Stimulated activated CD8-positive, alpha-beta memory T cell treated with anti-CD3 and anti-CD28 coated beads, Interleukin-4, amount 100 ng/mL, for 4 hours (primary cell): ENCODE results near the gene GOSR2.

ENCODE experiments used
- DNase-seq, 2 donors: peaks; one replicate each; pipeline ENCODE4 v3.0.0-alpha.2; 2020; ENCODE audit warnings: low read depth in 2 of 2, low spot score in 1 of 2

GOSR2 gene

DNA sequence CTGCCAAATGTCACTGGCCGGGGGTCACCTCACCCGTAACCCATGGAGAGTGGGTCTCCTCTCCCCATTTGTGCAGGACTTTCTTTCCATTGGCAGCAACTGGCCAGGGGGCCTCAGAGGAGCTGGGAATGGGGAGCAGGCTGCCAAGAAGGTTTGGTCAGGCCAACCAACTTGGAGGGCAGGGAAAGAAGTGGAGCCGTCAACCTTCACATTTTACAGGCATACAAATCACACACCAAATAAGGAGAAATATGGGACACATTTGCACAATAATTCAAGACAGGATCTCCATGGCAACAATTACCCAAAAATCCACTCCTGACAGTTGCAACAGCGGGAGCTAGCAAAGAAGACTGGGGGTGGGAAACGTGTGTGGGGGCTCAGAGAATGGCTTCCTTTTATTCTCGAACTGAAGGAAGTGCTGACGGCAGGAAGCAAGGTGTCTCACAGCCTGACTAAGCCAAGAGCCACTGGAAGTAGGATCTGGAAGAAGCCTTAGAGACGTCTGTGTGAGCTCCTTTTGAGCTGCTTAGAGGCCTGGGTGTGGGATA lies 35.2 kb downstream of the GOSR2 start:
- DNase-seq: no peak

DNA sequence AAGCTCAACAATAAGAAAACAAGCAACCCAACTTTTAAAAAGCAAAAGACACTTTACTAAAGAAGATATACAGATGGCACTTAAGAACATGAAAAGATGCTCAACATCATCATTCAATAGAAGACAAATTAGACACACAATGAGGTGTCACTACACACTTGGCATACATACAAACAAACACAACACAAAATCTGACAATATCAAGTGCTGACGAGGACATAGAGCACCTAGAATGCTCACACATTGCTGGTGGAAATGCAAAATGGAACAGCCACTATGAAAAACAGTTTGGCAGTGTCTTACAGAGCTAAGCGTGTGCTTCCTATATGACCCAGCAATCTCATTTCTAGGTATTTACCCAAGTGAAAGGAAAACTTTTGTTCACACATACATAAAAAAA lies 37.2 kb downstream of the GOSR2 start:
- DNase-seq: no peak

DNA sequence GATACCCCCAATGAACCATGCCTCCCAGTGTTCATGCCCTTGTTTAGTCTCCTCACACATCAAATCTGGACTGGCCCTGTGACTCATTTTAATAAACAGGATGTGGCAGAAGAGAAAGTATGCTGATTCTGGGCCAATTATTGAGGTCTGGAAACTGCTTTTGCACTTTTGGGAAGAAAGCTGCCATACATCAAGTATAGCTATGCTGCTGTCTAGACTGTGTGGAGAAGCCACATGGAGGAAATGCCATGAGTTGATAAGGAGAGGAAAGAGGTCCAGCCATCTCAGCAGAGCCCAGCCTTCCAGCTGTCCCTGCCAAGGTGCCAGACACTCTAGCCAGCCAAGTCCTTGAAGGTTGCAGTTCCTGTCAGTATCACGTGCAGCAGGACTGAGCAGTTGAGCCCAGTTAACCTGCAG lies 39.4 kb downstream of the GOSR2 start:
- DNase-seq: no peak

DNA sequence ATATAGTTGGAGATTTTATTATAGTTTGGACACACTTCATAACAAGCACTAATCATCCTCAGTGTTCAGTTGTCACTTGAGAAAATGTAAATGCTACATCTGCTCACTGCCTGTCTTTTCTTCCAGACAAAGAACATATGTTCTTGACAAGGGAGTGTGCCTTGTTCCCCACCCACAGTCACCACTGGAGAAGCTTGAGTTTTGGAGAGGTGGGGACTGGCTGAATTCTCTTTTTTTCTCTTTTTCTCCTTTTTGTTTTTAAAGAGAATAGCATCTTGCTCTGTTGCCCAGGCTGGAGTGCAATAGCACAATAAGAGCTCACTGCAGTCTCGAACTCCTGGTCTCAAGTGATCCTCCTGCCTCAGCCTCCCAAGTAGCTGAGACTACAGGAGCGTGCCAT lies 40.6 kb downstream of the GOSR2 start:
- no peak for DNase-seq

DNA sequence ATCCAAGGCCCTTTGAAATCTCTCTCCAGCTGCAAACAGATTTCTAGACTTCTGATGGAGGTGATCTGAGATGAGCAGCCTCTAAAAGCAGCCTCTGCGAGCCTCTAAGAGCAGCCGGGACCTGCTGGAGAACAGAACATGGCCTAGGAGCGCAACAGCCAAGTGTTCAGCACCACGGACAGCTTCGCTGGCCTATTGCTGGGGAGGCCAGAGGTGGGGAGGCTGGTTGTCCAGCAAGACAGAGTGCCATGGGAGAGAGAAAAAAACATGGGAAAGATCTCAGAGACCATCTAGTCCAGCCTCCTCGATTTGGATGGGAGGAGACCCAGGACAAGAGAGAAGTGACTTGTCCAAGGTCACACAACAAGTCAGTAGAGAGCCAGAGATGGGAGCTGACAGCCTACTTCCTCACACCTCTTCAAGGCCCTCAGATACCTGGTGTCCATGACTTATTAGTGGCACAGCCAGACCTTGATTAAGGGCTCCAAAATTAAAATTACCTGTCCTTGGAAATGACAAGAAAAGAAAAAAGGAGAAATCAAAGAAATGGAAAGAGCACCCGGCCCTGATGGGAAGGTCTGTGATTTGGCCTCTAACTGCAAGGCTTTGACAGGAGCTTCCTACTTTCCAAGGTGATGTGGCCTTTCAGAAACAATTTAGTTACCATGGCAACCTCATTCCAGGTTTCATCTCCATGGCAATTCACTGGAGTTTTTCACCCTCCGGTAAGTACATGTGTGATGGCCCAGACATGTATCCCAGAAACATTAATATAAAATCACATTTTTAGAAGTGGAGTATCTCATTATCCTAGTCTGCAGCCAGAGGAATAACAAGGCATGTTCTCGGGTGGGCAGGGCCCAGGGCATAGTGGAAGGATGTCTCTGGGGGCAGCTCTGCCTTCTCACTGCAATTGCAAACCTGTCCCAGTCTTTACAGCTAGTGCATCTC lies 41.6 kb downstream of the GOSR2 start:
- no peak for DNase-seq

DNA sequence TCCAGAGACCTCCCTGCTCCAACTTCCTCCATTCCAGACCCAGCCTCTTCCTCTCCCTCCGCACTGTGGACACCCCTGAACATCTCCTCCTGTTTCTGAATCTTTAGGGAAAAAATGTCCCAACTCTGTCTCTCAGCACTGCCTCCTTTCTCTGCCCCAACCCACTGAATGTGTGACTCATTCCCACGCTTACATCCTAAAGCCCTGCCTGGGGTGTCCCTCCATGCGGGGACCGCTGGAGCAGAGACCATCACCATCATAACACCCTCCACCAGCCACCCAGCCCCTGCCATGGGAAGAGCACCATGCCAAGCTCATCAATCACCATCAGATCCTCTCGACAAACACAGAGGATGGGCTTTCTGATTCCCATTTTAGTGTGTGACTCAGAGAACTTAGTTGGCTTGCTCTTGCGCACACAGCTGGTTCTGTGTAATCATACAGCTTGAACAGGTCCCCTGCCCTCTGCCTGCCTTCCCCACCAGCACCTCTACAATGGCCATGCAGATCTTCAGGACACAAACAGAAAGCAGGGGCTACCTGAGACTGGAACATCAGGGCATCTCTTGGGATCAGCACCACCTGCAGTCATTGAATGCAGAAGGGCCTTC lies 45.4 kb downstream of the GOSR2 start:
- DNase-seq: no peak

DNA sequence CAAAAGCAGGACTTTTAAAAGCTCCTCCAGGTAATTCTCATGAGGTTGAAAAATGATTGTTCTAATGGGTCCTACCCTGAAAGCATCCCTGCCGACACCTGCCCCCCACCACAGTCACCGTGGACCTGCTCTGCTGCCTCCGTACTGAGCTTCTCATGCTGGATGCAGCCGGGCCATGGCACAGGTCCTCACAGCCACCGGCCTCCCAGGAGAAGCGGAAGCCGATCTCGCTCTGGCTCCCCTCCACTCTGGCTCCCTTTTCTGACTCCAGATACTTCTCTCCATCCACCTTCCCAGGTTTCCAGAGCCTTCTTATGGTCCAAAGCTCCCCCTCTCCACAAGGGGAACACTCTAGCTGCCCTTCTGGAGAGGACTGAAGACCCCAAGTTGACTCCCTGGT lies 45.9 kb downstream of the GOSR2 start:
- no peak for DNase-seq

DNA sequence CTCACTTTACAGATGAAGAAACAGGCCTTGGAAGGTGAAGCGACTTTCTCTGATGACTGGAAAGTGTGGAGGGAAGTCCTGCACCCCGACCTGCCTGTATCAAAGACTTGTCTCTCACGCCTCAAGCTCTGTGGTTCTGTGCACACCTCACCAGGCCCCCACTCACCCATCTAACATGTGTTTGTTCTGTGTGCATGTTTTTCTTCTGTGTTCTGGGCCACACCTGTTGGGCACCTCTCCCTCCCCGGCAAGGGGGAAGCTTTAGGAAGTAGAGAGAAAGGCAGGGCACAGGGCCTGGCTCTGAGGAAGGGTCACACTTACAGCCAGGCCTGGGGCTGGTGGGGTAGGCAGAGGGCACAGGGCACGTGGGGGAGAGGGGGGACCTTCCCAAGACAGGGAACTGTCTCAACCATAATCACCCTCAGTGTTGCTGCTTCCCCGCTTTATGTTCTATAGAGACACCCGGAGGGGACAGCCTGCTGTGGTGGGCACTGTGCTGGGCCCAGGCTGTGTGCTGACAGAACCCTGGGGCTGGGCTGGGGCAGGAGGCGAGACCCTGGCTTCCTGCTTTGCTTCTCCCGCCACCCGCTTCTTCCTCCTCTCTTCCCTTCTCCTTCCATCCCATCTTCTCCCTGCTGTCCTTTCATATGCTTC lies 48.8 kb downstream of the GOSR2 start:
- DNase-seq: no peak

DNA sequence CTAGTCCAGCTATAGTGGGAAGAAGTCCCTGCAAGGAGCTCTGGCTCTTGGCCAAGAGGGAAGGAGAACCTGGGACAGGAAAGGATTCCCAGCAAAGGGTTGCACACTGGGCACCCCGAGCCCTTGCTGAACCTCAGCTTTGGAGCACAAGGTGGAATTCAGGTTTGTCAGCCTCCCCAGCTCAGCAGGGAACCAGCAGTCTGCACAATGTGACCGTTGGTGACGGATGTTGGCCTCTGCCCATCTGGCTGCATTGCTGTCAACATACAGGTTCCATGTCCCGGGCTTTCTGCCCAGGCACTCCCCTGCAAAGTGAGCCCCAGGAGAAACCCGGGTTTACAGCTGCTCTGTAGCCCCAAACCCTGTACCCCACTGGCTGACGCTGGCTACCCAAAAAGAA lies 49.4 kb downstream of the GOSR2 start:
- no peak for DNase-seq

DNA sequence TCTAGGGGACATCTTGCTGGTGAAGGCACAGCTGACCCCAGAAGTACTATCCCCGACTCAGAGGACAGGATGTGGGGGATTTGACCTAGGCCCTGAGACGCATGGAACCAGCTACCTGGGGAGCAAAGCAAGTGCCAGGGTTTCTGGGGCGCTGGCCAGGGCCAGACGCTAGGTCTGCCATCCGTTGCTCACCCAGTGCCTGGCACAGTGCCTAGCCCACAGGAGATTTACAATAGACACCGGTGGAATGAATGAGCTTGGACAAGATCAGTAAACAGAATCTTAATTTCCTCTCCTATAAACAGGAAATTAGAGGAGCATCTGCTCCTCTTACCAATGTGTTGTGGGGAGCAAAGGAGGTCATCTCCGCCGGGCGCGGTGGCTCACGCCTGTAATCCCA lies 51.1 kb downstream of the GOSR2 start:
- no peak for DNase-seq

DNA sequence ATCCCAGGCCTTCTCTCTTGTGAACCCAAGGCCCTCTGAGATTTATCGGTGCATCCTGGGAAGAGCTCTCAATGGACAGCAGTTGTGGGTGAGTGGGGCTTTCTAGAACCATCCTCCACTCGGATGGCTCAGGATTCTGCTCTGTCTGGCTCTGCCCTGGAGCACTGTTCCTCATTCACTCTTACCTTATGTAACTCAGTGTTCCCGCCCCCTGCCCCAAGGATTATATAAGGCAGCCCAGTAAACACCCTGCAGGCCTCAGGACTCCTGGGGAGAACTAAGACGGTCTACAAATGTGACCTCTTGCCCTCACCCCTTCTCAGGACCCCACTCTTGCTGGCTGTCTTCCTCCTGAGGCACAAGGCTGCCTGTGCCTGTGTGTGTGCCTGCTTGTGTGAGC lies 52.3 kb downstream of the GOSR2 start:
- no peak for DNase-seq

DNA sequence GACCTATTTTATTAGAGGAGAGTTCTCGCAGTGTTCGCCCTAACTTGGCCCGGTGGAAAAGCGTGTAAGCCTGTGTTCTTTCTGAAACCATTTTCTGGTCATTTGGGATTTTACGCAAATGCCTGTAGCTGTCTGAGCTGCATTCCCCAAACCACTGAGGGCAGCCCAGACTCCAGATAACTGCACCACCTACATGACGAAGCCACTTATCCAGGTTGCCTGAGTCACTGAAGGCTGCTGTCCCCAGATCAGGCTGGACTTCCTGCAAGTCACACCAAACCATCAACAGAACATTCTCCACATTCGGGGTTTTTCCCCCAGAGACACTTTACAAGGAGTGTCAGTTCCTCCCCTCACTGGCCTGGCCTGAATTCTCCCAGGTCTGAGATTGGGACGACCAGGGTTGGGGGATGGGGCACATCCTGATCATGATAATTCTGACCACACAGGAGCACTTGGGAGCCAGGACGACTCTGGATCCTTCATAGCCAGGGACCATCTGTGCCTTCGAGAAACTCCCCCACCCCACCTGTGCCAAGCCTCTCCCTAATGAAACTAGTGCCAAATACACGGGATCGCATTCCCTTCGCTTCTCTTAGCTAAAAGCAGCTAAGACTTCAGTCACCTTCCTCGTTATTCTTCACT lies 53.8 kb downstream of the GOSR2 start:
- DNase-seq: no peak

DNA sequence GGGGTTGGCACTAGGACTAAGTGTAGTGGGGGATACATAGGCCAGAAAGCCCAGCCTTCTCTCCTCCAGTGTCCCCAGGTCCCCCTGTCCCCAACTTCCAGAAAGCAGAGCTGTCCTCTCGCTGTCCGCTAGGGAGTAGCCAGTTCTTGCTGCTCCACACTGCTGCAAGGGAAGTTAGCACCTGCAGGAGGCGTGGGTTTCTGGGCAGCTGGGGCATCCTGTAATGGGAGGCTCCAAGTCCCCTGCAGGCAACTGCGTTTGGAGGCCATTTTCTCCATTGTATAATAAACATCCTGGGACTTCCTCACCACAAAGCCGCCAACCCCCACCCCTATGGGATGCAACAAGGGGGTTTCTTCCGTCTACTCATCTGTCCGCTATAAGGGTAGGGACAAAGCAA lies 54.4 kb downstream of the GOSR2 start:
- DNase-seq: no peak

DNA sequence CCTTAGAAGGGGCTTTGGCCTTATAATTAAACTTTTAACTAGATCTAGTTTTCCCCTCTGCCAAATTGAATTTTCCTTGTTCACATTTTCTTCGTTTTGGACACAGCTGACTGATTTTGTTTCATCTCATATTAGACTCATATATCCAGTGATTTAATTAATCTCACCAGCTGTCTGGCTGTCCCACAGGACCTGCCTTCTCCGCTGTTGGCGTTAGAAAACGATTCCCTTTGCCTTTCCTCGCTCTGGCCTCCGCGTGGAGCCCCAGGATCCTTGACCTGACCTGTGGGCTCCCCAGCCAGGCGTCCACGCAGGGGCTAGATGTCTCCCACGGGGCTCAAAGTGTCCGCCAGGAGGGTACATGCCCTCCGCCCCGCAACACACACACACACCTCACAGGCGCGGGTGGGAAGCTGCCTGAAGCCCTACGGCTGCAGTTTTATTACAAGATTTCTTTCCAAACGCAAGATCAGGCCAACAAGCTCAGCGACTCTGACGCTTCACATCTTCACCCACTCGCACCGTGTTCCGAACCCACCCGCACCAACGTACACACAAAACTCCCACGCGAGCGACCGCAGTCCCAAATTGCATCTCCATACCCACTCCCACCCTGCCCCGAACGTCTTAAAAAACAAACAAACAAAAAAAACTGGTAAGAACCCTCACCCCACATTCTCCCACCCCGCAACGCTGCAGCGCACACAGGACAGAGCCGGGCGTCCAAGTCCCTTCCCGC lies 55.0 kb downstream of the GOSR2 start:
- no peak for DNase-seq

DNA sequence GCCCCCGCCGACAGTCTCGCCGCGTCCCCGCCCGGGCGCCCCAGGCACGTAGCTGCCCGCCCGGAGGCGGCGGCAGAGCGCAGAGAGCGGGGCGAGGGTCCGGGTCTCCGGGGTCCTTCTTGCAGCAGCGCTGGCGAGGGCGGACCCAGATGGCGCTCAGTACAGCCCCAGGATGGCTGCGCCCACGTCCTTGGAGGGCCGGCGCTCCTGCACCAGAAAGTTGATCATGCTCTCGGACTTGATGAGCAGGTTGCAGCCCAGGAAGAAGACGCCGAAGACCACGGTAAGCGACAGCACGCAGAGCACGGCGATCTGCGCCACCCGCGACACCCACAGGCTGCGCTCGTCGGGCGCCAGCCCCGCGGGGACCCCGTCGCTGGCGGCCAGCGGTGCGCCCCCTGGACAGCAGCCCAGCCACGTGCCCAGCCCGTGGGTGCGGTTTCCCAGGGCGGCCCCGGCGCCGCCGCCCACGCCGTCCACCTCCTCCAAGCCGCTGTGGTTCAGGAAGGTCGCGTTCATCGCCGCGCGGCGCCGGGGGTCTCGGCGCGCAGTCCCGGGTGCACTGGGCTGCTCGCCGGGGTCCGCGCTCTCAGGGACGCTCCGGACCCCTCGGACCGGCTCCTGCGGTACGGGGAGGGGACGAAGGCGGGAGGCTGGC lies 55.7 kb downstream of the GOSR2 start:
- no peak for DNase-seq

DNA sequence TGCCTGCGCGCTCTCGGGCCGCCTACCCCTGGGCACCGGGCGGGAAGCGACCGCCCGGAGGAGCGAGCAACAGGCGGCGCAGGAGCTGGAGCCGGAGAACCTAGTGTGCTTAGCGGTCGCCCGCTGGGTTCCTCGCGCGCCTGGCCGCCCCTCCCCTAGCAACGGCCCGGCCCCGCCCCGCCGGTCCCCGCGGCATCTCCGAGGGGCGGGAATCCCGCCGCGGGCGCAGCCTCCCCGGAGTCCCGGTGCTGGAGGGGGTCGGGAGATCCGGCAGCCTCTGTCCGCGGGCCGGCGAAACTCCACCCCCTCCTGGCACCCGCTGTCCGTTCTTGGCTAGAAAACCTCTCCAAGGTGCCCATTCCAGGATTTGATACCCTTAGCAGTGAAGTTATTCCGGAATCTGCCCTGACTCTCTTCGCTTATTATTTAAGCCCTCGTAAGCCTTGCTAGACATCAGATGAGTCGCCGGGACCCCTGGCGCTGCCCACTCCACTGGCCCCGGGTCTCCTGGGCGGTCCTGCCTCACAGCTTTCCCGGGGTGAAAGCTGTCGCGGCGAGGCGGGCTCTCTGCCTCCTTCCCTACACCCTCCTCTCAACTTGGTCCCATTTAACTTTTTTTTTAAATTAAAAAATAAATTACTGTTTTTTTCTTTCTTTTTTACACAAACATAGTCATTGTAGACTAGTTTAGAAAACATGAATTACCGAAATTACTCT lies 56.3 kb downstream of the GOSR2 start, which contains the start of gene RPRML:
TSS of gene RPRML (minus strand) at position 107 of the 717 bp plus-strand sequence. CDS start 246 bp downstream, outside the sequence.
- no peak for DNase-seq

DNA sequence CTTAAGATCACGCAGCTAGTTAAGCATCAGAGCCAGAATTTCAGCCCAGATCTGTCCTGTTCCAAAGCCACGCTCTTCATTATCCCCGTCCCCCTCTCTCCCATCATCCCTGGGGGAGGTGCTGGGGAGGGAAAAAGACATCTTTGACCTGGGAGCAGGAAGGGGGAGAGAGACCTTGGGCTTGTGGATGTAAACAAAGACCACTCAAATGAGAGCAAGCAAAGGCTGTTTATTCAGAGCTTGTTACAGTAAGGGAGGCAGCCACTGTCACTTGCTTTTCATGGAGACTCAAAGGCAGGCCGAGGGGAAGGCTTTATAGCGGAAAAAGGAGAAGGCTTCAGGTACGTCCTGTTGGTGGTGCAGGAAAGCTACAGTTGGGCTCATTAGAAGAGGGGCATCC lies 59.6 kb downstream of the GOSR2 start:
- DNase-seq: no peak

DNA sequence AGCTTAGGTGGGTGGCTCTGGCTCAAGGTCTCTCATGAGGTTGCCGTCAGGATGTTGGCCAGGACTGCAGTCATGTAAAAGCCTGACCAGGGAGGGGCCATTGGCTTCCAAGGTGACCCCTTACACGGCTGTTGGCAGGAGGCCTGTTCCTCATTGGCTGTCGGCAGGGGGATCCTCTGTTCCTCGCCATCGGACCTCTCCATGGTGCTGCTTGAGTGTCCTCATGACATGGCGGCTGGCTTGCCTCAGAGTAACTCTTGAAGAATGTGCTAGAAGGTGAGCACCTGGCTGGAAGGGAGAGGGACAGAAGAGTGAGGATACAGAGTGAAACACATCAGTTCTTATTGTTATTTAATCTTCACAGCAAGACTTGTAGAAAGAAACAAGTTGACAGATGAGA lies 60.8 kb downstream of the GOSR2 start:
- DNase-seq: no peak

DNA sequence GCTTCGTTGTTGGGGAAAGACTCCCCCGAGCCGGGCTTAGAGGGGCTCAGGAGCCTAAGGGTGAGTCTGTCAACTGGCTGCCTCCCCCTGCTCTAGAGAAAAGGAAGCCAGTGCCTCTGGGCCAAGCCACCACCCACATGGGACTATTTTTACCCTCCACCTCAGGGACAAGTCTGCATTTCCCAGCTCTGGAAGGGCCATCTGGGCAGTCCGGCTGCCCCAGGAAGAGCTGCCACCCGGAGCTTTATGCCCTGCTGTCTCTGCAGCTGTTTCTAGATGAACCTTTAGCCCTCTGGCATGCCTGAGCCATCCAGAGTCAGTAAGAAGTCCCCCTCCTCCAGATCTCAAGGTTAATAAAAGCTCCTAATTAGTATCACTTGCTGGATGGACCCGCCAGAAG lies 61.4 kb downstream of the GOSR2 start:
- no peak for DNase-seq
